Activated CD4-positive, alpha-beta memory T cell treated with anti-CD3 and anti-CD28 coated beads for 36 hours (primary cell): ENCODE measurements around the gene CD46. TPM values are rescaled to one million over a fixed set of nuclear protein-coding genes. Genes with fewer than 3 reads are reported as not detected.

Source experiments
- CTCF ChIA-PET: fragments of 350-600 bp; sonication (Branson Sonifier 250); formaldehyde crosslinking; loops from one replicate; lab custom pipeline; 2021; ENCODE audit warnings: antibody characterized with exemption, inconsistent platforms; lab: Charles Lee
- POLR2A ChIA-PET: fragments of 350-600 bp; sonication (Branson Sonifier 250); formaldehyde crosslinking; loops from one replicate; lab custom pipeline; 2021; ENCODE audit warnings: antibody characterized with exemption; lab: Charles Lee
- DNase-seq: peaks from one replicate; pipeline ENCODE4 v3.0.0-alpha.2; 2020
- H3K27ac Mint-ChIP-seq: one replicate; pipeline ENCODE4 v1.8.0; 2021; ENCODE audit warnings: mixed read lengths
- H3K27me3 Mint-ChIP-seq: one replicate; pipeline ENCODE4 v1.8.0; 2021; ENCODE audit warnings: mixed read lengths
- H3K36me3 Mint-ChIP-seq: one replicate; pipeline ENCODE4 v1.8.0; 2021; ENCODE audit warnings: mixed read lengths
- H3K4me1 Mint-ChIP-seq: one replicate; pipeline ENCODE4 v1.8.0; 2021; ENCODE audit warnings: low read depth, mixed read lengths
- H3K4me3 Mint-ChIP-seq: one replicate; pipeline ENCODE4 v1.8.0; 2021; ENCODE audit warnings: mild to moderate bottlenecking, mixed read lengths
- H3K9me3 Mint-ChIP-seq: one replicate; pipeline ENCODE4 v1.8.0; 2021; ENCODE audit warnings: mixed read lengths
- intact Hi-C: fragments of 100-400 bp; cut with micrococcal nuclease; formaldehyde crosslinking; loops from one replicate; pipeline ENCODE4 v1.15.1; 2023
- total RNA-seq, 2 experiments: library from RNA; stranded (reverse); gene quantifications; one replicate each; pipeline ENCODE4 v1.2.3, GENCODE V29; 2021

CD46 gene
- total RNA-seq, 2 experiments from 2014 or later: 94.6 to 96.9 TPM

GRCh38 chr1:207842506-207842905 is 90.7 kb downstream of the CD46 start:
- CTCF ChIA-PET: interaction anchor here (0.8 to 6.2 kb wide), 4 partner anchors 14 to 26 kb away, joined by 3 to 43 read pairs (median 3); no protein-coding TSS in a partner anchor
- peaks cover 51% of the 10 kb centered on the region for H3K4me1 Mint-ChIP-seq
- H3K4me3 Mint-ChIP-seq: no peak overlapping the region
- peaks cover 10% of the 10 kb centered on the region for H3K36me3 Mint-ChIP-seq
- no peaks in the 10 kb centered on the region for H3K27me3 Mint-ChIP-seq
- intact Hi-C loops: no loop called here
- POLR2A ChIA-PET: no interaction called here
- no peak for DNase-seq
- H3K9me3 Mint-ChIP-seq: no peaks in the 10 kb centered on the region
- no peak overlapping the region for H3K27ac Mint-ChIP-seq

- DNase-seq: no peak
- ChIA-PET CTCF (no interaction called here), POLR2A (no interaction called here)
- H3K9me3 Mint-ChIP-seq: no peaks in the 10 kb centered on the region
- H3K27me3 Mint-ChIP-seq: no peaks in the 10 kb centered on the region
- H3K4me3 Mint-ChIP-seq: no peak overlapping the region
- H3K27ac Mint-ChIP-seq: no peak overlapping the region
- intact Hi-C loops: no loop called here
- H3K4me1 Mint-ChIP-seq: peaks cover 50% of the 10 kb centered on the region
- H3K36me3 Mint-ChIP-seq: peaks cover 5% of the 10 kb centered on the region
Observed at GRCh38 chr1:207844371-207844770, 92.5 kb downstream of the CD46 start.

Other genes starting within 250 kb of the CD46 start
- not detected for gene CR1L, start 106.9 kb upstream of the CD46 start, total RNA-seq
- gene CD34, start 159.1 kb downstream of the CD46 start, total RNA-seq: not detected